A549 (cell line): ENCODE measurements around the gene CDS1. TPM values are rescaled to one million over a fixed set of nuclear protein-coding genes. Genes with fewer than 3 reads are reported as not detected.

Experiments
- ATAC-seq, 2 experiments: fragments of 200-7000 bp in 1 of 2; fragments of >200 bp in 1 of 2; cut with Nextera tagmentation in 1 of 2; cut with Tn5 transposase in 1 of 2; 3 replicates each; pipeline versions ENCODE4 v1.8.0 to v1.9.1; 2018 to 2020; ENCODE audit warnings: mild to moderate bottlenecking in 1 of 2, moderate library complexity in 1 of 2
- CTCF ChIA-PET: fragments of 300-600 bp; sonication (Branson Sonifier 250); formaldehyde crosslinking; extraction: SDS; loops from one replicate; lab custom pipeline; 2021; ENCODE audit warnings: antibody characterized with exemption, inconsistent platforms; lab: Yijun Ruan, JAX
- POLR2A ChIA-PET: fragments of 350-600 bp; formaldehyde crosslinking; extraction: SDS; loops from one replicate; lab custom pipeline; 2021; ENCODE audit warnings: antibody characterized with exemption, inconsistent platforms; lab: Yijun Ruan, JAX
- DNase-seq, 2 experiments: peaks; one replicate each; pipeline versions ENCODE4 v3.0.0 to v3.0.0-alpha.2; 2011 to 2016; ENCODE audit warnings: low read depth in 1 of 2, low spot score in 1 of 2
- FAIRE-seq: peaks from 2 replicates; lab custom pipeline; 2011; peaks lifted over from hg19 to GRCh38; lab: Jason Lieb, UNC
- H3K27ac ChIP-seq, 2 experiments: fragments of >200 bp; sonication (Bioruptor Twin); formaldehyde crosslinking; 3 replicates each; pipeline ENCODE4 v1.5.1; 2016 to 2017
- H3K4me1 ChIP-seq: fragments of >200 bp; sonication (Bioruptor Twin); formaldehyde crosslinking; 3 replicates; pipeline ENCODE4 v1.6.1; 2016
- H3K4me2 ChIP-seq: fragments of >200 bp; sonication (Bioruptor Twin); formaldehyde crosslinking; 3 replicates; pipeline ENCODE4 v1.6.1; 2016
- H3K4me3 ChIP-seq: fragments of >200 bp; sonication (Bioruptor Twin); formaldehyde crosslinking; 3 replicates; pipeline ENCODE4 v1.5.1; 2016
- H3K9me3 ChIP-seq: fragments of >200 bp; sonication (Bioruptor Twin); formaldehyde crosslinking; 3 replicates; pipeline ENCODE4 v1.6.1; 2016
- CBX2 ChIP-seq: fragments of 200-600 bp; sonication (generic); IDR thresholded peaks from 2 replicates; pipeline ENCODE4 v1.6.1; 2016; ENCODE audit warnings: low read depth, mild to moderate bottlenecking, borderline replicate concordance
- CEBPB ChIP-seq, 2 experiments: fragments of >200 bp in 1 of 2; sonication (Bioruptor Twin) in 1 of 2; formaldehyde crosslinking in 1 of 2; IDR thresholded peaks; 2 replicates each; pipeline ENCODE4 v1.6.1; 2012 to 2016
- CHD4 ChIP-seq: fragments of 200-600 bp; sonication (generic); IDR thresholded peaks from 2 replicates; pipeline ENCODE4 v1.6.1; 2016; ENCODE audit warnings: antibody characterized with exemption, mild to moderate bottlenecking, borderline replicate concordance
- CTCF ChIP-seq: fragments of >200 bp; sonication (Bioruptor Twin); formaldehyde crosslinking; IDR thresholded peaks from 3 replicates; pipeline ENCODE4 v1.5.1; 2016
- EHMT2 ChIP-seq: fragments of 200-600 bp; sonication (generic); IDR thresholded peaks from 2 replicates; pipeline ENCODE4 v1.6.1; 2016; ENCODE audit warnings: antibody characterized with exemption, low read depth, mild to moderate bottlenecking, moderate library complexity
- ESRRA ChIP-seq: fragments of 150-350 bp; IDR thresholded peaks from 2 replicates; pipeline ENCODE4 v1.6.1; 2014; ENCODE audit warnings: mild to moderate bottlenecking, low read length, borderline replicate concordance
- FOSL2 ChIP-seq, 2 experiments: fragments of 450-650 bp in 1 of 2; fragments of >200 bp in 1 of 2; sonication (Bioruptor Twin) in 1 of 2; formaldehyde crosslinking; IDR thresholded peaks; 2 replicates each; pipeline versions ENCODE4 v1.5.0 to v1.6.1; 2016 to 2020; ENCODE audit warnings: mild to moderate bottlenecking in 1 of 2, moderate library complexity in 1 of 2
- HDAC2 ChIP-seq: fragments of 200-600 bp; sonication (generic); IDR thresholded peaks from 2 replicates; pipeline ENCODE4 v1.6.1; 2016
- HEYL ChIP-seq: fragments of 250-450 bp; sonication (Bioruptor Pico); IDR thresholded peaks from 2 replicates; pipeline ENCODE4 v1.8.0; 2021; ENCODE audit warnings: mild to moderate bottlenecking, moderate library complexity
- JUN ChIP-seq, 2 experiments: fragments of >200 bp; sonication (Bioruptor Twin); formaldehyde crosslinking; IDR thresholded peaks; 2 replicates in 1 of 2; 3 replicates in 1 of 2; pipeline ENCODE4 v1.6.1; 2016 to 2017
- JUNB ChIP-seq: fragments of >200 bp; sonication (Bioruptor Twin); formaldehyde crosslinking; IDR thresholded peaks from 2 replicates; pipeline ENCODE4 v1.6.1; 2016
- KDM5A ChIP-seq: fragments of 200-600 bp; sonication (generic); IDR thresholded peaks from 2 replicates; pipeline ENCODE4 v1.6.1; 2016; ENCODE audit warnings: antibody characterized with exemption, mild to moderate bottlenecking
- MAFK ChIP-seq: fragments of 450-650 bp; IDR thresholded peaks from 2 replicates; pipeline ENCODE4 v1.6.1; 2014; ENCODE audit not compliant: partially characterized antibody
- RARB ChIP-seq: fragments of 250-450 bp; sonication (Bioruptor Pico); IDR thresholded peaks from 2 replicates; pipeline ENCODE4 v1.8.0; 2021; ENCODE audit warnings: mild to moderate bottlenecking, moderate library complexity
- SMC3 ChIP-seq: fragments of >200 bp; sonication (Bioruptor Twin); formaldehyde crosslinking; IDR thresholded peaks from 3 replicates; pipeline ENCODE4 v1.6.1; 2018; ENCODE audit warnings: inconsistent platforms
- ZFP36 ChIP-seq: fragments of 450-650 bp; IDR thresholded peaks from 2 replicates; pipeline ENCODE4 v1.6.1; 2014; ENCODE audit warnings: borderline replicate concordance; ENCODE audit not compliant: partially characterized antibody
- WGBS: methylation state at CpG from one replicate; pipeline ENCODE4 v1.1.6; 2017; ENCODE audit errors: missing lambda C conversion rate; 5-methylcytosine and 5-hydroxymethylcytosine counted together
- polyA plus RNA-seq, 4 experiments: library from polyadenylated mRNA; depleted of rRNA in 3 of 4; stranded (reverse); fragments of >200 nt; fragmentation: RNase III in 1 of 4; extraction: RNeasy Plus Mini Kit Qiagen cat#74134 plus additional on column Dnase treatment in 1 of 4; gene quantifications; 2 replicates in 3 of 4; 3 replicates in 1 of 4; pipeline ENCODE4 v1.2.3, GENCODE V29; 2011 to 2017
- TF ChIP-seq, protein P1 (sequence below): fragments of 150-350 bp; IDR thresholded peaks from 2 replicates; pipeline ENCODE4 v1.6.1; 2014; ENCODE audit warnings: low read depth, mild to moderate bottlenecking, low read length

The CDS1 gene
- polyA plus RNA-seq, 2 of the 4 experiments (the other 2 are of a cell fraction) = 0.46 to 1.4 TPM

GRCh38 chr4:84594724-84595123 is 11.8 kb downstream of the CDS1 start:
- POLR2A ChIA-PET = no interaction called here
- H3K27ac ChIP-seq = no peak overlapping the region
- TF ChIP-seq HDAC2 = no peak
- TF ChIP-seq CHD4 = no peak
- TF ChIP-seq, all 56 proteins: peak for 0

DNA sequence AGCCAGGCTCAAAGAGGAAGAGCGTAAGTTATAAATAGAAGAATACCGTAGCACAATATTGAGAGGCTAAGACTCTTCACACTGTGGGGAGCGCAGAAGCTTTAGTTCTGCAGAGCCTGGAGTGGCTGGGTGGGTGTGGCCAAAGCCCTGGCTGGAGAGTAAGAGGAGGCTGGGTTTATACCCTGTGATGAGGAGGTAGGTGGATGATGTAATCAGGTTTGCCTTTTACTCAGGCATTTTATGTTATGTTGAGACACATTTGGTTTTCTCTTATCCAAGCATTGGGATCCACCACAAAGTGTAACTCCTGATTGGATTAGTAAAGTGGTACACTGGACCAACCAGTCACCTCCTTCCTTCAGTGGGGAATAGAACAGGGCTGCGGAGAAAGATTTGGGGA is 13.9 kb downstream of the CDS1 start:
- CTCF ChIA-PET = no interaction called here
- POLR2A ChIA-PET = no interaction called here
- no peak overlapping the region for H3K4me2 ChIP-seq
- H3K9me3 ChIP-seq = no peaks in the 10 kb centered on the region
- H3K27ac ChIP-seq = peak overlapping the region in 1 of 2 experiments; percentile 23; a peak in 1 of 6 replicates
- H3K4me1 ChIP-seq = no peaks in the 10 kb centered on the region
- DNase-seq (no peak), FAIRE-seq (no peak), ATAC-seq (no peak)
- H3K4me3 ChIP-seq = no peak overlapping the region
- TF ChIP-seq ZFP36 (no peak), EHMT2 (no peak), JUNB (no peak), HEYL (no peak), CTCF (no peak), FOSL2 (IDR thresholded peaks at IDR 0.05) (no peak), FOSL2 (CRISPR knock-in tag; IDR thresholded peaks at IDR 0.05) (no peak), SMC3 (no peak), JUN (IDR thresholded peaks at IDR 0.05) (no peak)
- TF ChIP-seq, protein P1, sequence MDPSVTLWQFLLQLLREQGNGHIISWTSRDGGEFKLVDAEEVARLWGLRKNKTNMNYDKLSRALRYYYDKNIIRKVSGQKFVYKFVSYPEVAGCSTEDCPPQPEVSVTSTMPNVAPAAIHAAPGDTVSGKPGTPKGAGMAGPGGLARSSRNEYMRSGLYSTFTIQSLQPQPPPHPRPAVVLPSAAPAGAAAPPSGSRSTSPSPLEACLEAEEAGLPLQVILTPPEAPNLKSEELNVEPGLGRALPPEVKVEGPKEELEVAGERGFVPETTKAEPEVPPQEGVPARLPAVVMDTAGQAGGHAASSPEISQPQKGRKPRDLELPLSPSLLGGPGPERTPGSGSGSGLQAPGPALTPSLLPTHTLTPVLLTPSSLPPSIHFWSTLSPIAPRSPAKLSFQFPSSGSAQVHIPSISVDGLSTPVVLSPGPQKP = no peak
- 88% methylated on average over 4 of the region's 4 CpGs for WGBS

More at GRCh38 chr4:84594724-84595123, 11.8 kb downstream of the CDS1 start:
- H3K9me3 ChIP-seq = no peaks in the 10 kb centered on the region
- ATAC-seq (no peak), FAIRE-seq (no peak), DNase-seq (no peak)
- WGBS = 0% methylated on average over 1 of the region's 2 CpGs
- H3K4me1 ChIP-seq = no peaks in the 10 kb centered on the region
- no peak overlapping the region for H3K4me2 ChIP-seq
- CTCF ChIA-PET = interaction anchor here (0.8 to 1.5 kb wide), 2 partner anchors 11 to 16 kb away, joined by 3 read pairs; no protein-coding TSS in a partner anchor
- no peak overlapping the region for H3K4me3 ChIP-seq

DNA sequence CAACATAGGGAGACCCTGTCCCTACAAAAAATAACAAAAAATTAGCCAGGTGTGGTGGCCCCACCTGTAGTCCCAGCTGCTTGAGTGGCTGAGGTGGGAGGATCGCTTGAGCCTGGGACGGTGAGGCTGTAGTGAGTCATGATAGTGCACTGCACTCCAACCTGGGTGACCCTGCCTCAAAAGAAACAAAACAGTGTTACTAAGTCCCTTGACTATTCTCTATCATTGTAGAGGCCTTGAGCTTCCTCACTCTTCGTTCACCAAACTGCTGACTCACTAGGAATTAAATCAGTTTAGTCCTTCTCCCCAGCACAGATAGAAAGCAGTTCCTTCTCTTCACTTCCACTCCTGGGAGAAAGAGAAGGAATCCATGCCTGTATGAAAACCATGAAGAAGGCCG is 14.5 kb downstream of the CDS1 start:
- POLR2A ChIA-PET = no interaction called here
- FAIRE-seq (no peak), ATAC-seq (no peak), DNase-seq (no peak)
- no peak overlapping the region for H3K4me2 ChIP-seq
- CTCF ChIA-PET = no interaction called here
- H3K4me1 ChIP-seq = no peaks in the 10 kb centered on the region
- no peak overlapping the region for H3K4me3 ChIP-seq
- H3K9me3 ChIP-seq = no peaks in the 10 kb centered on the region
- peak overlapping the region in 1 of 2 experiments; percentile 23; a peak in 1 of 6 replicates for H3K27ac ChIP-seq
- no peak for TF ChIP-seq SMC3
- TF ChIP-seq MAFK = peak; percentile 47
- TF ChIP-seq, all 56 proteins: peak for 1
- 67% methylated on average over 4 of the region's 4 CpGs for WGBS

- Histone ChIP-seq H3K27ac (no peak overlapping the region), H3K4me2 (no peak overlapping the region), H3K9me3 (no peaks in the 10 kb centered on the region), H3K4me1 (no peaks in the 10 kb centered on the region), H3K4me3 (no peak overlapping the region)
- POLR2A ChIA-PET = no interaction called here
- 94% methylated on average over 1 of the region's 1 CpG for WGBS
- ATAC-seq (no peak), DNase-seq (no peak), FAIRE-seq (no peak)
- no peak for TF ChIP-seq JUNB
- TF ChIP-seq ESRRA = no peak
- TF ChIP-seq KDM5A = no peak
- TF ChIP-seq, protein P1 = no peak
- TF ChIP-seq CEBPB (IDR thresholded peaks at IDR 0.05) = no peak
- TF ChIP-seq CBX2 = no peak
- no peak for TF ChIP-seq SMC3
- no peak for TF ChIP-seq RARB
- CTCF ChIA-PET = no interaction called here
Measured at GRCh38 chr4:84606645-84607044, 23.7 kb downstream of the CDS1 start.
